Brain microvascular endothelial cell (primary cell): ENCODE measurements around the gene COL27A1.
A peak's percentile ranks its signal among the peaks of the same experiment; 100 is the strongest.

Source experiments
- DNase-seq: peaks from one replicate; pipeline ENCODE4 v3.0.0-alpha.2; 2020
- H3K27ac ChIP-seq: fragments of 250-450 bp; sonication (Bioruptor Pico); 2 replicates; pipeline ENCODE4 v1.5.1; 2020; ENCODE audit warnings: mild to moderate bottlenecking, moderate library complexity
- H3K27me3 ChIP-seq: fragments of 250-450 bp; sonication (Bioruptor Pico); replicated peaks from 2 replicates; pipeline ENCODE4 v1.5.1; 2020; ENCODE audit warnings: mild to moderate bottlenecking
- H3K36me3 ChIP-seq: fragments of 250-450 bp; sonication (Bioruptor Pico); replicated peaks from 2 replicates; pipeline ENCODE4 v1.5.1; 2020; ENCODE audit warnings: mild to moderate bottlenecking
- H3K4me3 ChIP-seq: 2 replicates; pipeline ENCODE4 v1.5.1; 2011; ENCODE audit warnings: low read depth, mild to moderate bottlenecking, control low read depth, low read length, moderate library complexity
- CTCF ChIP-seq: IDR thresholded peaks from 2 replicates; pipeline ENCODE4 v1.5.1; 2011; ENCODE audit warnings: low read depth, mild to moderate bottlenecking, moderate library complexity, low read length, control low read depth, inconsistent platforms; ENCODE audit errors: missing control alignments
- in situ Hi-C: cut with HindIII; loops from 2 replicates; pipeline ENCODE4 v1.10.0; 2017; ENCODE audit warnings: low sequenced_read_pairs, low pct_ligation_motif_present

COL27A1 gene

GRCh38 chr9:114163517-114163951 is 8.2 kb downstream of the COL27A1 start:
- Histone ChIP-seq H3K36me3 (no peaks in the 10 kb centered on the region), H3K27ac (no peak overlapping the region), H3K27me3 (no peaks in the 10 kb centered on the region), H3K4me3 (peak overlapping the region; percentile 20)
- DNase-seq, result no peak
- TF ChIP-seq CTCF, result no peak
- in situ Hi-C loops, result no loop called here

GRCh38 chr9:114164191-114164794 is 9.0 kb downstream of the COL27A1 start:
- TF ChIP-seq CTCF, result no peak
- no peak for DNase-seq
- Histone ChIP-seq H3K27ac (no peak overlapping the region), H3K36me3 (no peaks in the 10 kb centered on the region), H3K27me3 (no peaks in the 10 kb centered on the region), H3K4me3 (no peak overlapping the region)
- in situ Hi-C loops, result no loop called here

GRCh38 chr9:114165407-114166102 is 10.2 kb downstream of the COL27A1 start:
- H3K36me3 ChIP-seq, result no peaks in the 10 kb centered on the region
- H3K27me3 ChIP-seq, result no peaks in the 10 kb centered on the region
- H3K4me3 ChIP-seq, result no peak overlapping the region
- in situ Hi-C loops, result no loop called here
- no peak for DNase-seq
- H3K27ac ChIP-seq, result no peak overlapping the region
- TF ChIP-seq CTCF, result no peak

GRCh38 chr9:114166103-114166470 is 10.8 kb downstream of the COL27A1 start:
- DNase-seq, result no peak
- in situ Hi-C loops, result no loop called here
- H3K36me3 ChIP-seq, result no peaks in the 10 kb centered on the region
- no peak overlapping the region for H3K4me3 ChIP-seq
- no peak for TF ChIP-seq CTCF
- H3K27me3 ChIP-seq, result no peaks in the 10 kb centered on the region
- no peak overlapping the region for H3K27ac ChIP-seq

- Histone ChIP-seq H3K27me3 (no peaks in the 10 kb centered on the region), H3K36me3 (no peaks in the 10 kb centered on the region), H3K27ac (no peak overlapping the region), H3K4me3 (no peak overlapping the region)
- DNase-seq, result no peak
- in situ Hi-C loops, result no loop called here
- no peak for TF ChIP-seq CTCF
Measured at GRCh38 chr9:114166614-114167572, 11.6 kb downstream of the COL27A1 start.
